Stimulated activated CD8-positive, alpha-beta memory T cell treated with anti-CD3 and anti-CD28 coated beads, Interleukin-4, amount 100 ng/mL, for 4 hours (primary cell): ENCODE results near the gene GDF9.
"Not testable (repeated sequence)": the region's sequence is repeated elsewhere in the genome, so short reads cannot be mapped to it uniquely, and the experiment has no call there.

ENCODE experiments used
- DNase-seq, 2 donors: peaks; one replicate each; pipeline ENCODE4 v3.0.0-alpha.2; 2020; ENCODE audit warnings: low read depth in 2 of 2, low spot score in 1 of 2

Gene GDF9

GRCh38 chr5:132873119-132873929 is 7.1 kb upstream of the GDF9 start, which contains the start of gene LEAP2:
Gene LEAP2 (plus strand): TSS chr5:132873668. CDS start chr5:132873695, 27 bp downstream.
- no peak for DNase-seq

GRCh38 chr5:132872788-132873118 is 6.5 kb upstream of the GDF9 start:
- DNase-seq = no peak

- no peak for DNase-seq
These were observed 5.4 kb upstream of the GDF9 start for GRCh38 chr5:132871459-132872284.

- no peak for DNase-seq
These were observed 4.5 kb upstream of the GDF9 start for GRCh38 chr5:132870801-132871200.

DNA sequence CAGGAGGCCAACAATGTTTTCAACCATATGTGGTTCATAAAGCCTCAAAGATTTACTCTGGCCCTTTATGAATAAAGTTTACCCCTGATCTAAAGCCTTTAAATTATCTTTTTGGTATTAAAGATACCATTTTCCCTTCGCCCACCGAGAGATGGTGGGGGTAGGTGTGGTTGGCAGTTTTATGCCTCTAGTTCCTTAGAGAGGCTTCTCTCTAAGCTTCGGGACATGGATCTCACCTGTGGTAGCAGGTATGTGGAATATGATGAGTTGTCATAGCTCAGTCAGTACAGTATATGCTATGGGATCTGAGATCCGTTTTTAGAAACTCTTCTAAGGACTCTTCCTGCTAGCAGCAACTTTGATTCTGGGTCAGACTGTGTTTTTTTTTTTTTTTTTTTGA is 2.5 kb upstream of the GDF9 start:
- DNase-seq = no peak

DNA sequence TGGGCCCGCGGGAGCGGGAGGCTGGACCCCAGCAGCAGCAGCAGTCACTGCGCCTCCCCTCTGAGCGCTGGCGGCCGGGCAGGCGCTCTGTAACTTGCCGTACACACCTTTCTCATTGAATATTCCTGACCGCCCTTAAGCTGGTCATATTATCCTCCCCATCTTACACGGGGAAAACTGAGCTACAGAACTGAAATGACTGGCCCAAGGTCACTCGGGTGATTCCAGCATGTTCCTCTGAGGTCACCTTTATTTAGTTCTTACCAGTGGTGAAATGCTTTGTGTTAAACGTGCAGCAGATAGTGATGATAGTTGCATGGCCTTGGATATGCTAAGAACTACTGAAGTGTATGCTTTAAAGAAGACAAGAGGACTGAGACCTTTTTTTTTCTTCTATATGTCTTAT is 780 bp upstream of the GDF9 start:
- no peak for DNase-seq

- DNase-seq = no peak
These were observed 464 bp downstream of the GDF9 start for GRCh38 chr5:132865668-132866341.

DNA sequence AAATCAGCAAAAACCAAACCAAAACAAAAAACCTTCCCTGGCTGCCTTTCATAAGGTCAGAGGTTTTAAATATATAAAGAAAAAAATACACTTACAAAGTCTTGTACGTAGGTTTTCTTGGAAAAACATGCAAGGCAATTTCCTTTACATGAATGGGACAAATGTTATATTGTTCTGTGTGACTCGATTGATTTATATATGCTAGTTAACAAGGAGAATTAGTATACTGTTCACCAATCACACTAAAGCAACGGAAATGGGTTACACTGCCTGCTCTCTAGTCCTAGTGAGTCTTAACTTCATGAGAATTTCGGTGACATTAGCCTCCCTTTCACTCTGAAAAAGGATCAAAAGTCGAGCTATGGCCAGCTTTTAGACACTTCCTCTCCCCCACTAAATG is 5.5 kb downstream of the GDF9 start:
- no peak for DNase-seq

DNA sequence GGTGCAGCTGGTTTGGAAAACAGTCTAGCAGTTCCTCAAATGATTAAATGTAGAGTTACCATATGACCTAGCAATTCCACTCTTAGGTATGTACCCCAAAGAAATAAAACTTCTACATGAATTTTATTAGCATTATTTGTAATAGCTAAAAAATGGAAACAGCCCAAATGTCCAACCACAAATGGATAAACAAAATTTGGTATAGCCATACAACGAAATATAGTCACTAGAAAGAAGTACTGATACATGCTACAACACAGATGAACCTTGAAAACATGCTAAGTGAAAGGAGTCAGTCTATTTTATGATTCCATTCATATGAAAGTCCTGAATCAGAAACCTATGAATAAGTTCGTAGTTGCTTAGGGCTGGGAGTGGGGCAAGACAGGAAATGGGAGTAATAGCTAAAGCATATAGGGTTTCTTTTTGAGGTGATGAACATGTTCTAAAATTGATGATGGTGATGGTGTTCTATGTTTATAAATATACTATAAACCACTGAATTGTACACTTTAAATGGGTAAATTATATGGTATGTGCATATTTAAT is 6.3 kb downstream of the GDF9 start:
- no peak for DNase-seq

GRCh38 chr5:132856011-132856410 is 10.3 kb downstream of the GDF9 start:
- DNase-seq = no peak

- DNase-seq = not testable (repeated sequence)
These were observed 11.3 kb downstream of the GDF9 start for GRCh38 chr5:132854992-132855391.

GRCh38 chr5:132854301-132854700 is 12.0 kb downstream of the GDF9 start:
- no peak for DNase-seq

DNA sequence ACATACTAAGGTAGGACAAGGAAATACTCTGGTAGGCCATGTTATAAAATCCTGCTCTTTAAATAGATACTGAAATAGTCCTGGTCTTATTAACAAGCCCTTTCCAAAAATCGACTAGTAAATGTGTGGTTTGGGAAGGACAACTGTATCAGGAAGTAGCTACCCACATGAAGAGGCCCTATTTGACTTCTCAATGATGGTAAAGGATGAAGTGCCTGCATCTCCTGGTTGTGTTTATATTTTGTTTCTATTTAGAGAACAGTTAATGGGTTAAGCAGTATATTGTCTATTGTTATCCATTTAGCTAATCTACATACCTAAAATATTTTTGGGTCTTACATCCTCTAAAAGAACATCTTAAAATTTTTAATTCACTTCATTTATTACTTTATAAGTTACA is 12.5 kb downstream of the GDF9 start:
- no peak for DNase-seq

DNA sequence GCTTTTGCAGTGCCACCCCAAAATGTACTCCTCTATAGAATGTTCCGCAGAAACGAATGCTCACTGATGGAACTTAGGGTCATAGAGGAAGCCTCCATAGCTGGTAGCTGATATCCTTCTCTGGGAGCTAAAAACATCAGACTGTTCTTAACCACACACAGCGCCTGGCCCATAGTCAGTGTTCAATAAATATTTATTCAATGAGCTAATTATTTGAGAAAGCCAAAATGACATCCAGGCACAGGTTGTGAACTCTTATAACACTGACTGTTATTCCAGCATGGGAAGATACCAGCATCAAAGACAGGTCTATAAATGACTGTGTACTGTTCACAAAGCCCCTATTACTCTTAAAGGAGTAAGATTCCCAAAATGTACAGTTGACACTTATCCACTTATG is 12.9 kb downstream of the GDF9 start:
- no peak for DNase-seq

- DNase-seq = no peak
These were observed 16.2 kb downstream of the GDF9 start for GRCh38 chr5:132850066-132850465.

- DNase-seq = no peak
These were observed 16.9 kb downstream of the GDF9 start for GRCh38 chr5:132849347-132849746.

GRCh38 chr5:132848270-132848669 is 18.0 kb downstream of the GDF9 start:
- DNase-seq = no peak

DNA sequence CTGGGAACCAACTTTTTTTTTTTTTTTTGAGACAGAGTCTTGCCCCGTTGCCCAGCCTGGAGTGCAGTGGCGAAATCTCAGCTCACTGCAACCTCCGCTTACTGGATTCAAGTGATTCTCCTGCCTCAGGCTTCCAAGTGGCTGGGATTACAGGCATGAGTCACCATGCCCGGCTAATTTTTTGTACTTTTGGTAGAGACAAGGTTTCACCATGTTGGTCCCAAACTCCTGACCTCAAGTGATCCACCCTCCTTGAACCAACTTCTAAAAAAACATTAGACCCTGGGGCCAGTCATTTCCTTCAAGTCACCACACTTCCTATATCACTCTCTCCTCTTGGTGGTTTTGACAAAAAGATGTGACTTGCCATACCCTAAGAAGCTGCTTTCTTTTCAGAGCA is 25.0 kb downstream of the GDF9 start:
- DNase-seq = no peak

GRCh38 chr5:132840896-132841295 is 25.4 kb downstream of the GDF9 start:
- DNase-seq = no peak

GRCh38 chr5:132840313-132840712 is 26.0 kb downstream of the GDF9 start:
- DNase-seq = no peak

GRCh38 chr5:132839426-132840301 is 26.6 kb downstream of the GDF9 start:
- no peak for DNase-seq
